HK-2 (cell line): Measurements from ENCODE around the gene DLG2.

ENCODE experiments used
- DNase-seq: peaks from one replicate; pipeline ENCODE4 v3.0.0-alpha.2; 2018; ENCODE audit not compliant: unreplicated experiment

Gene DLG2

GRCh38 chr11:84673753-84674152, 953.4 kb downstream of the DLG2 start:
- DNase-seq, result no peak

- no peak for DNase-seq
These were observed 955.7 kb downstream of the DLG2 start for GRCh38 chr11:84671325-84671999.

- DNase-seq, result no peak
These were observed 963.4 kb downstream of the DLG2 start for GRCh38 chr11:84663731-84664130.

GRCh38 chr11:84660257-84660977, 966.7 kb downstream of the DLG2 start:
- no peak for DNase-seq

- DNase-seq, result no peak
These were observed 971.4 kb downstream of the DLG2 start for GRCh38 chr11:84655712-84656111.

- no peak for DNase-seq
These were observed 978.7 kb downstream of the DLG2 start for GRCh38 chr11:84648471-84648870.

- no peak for DNase-seq
These were observed 981.0 kb downstream of the DLG2 start for GRCh38 chr11:84645988-84646694.

GRCh38 chr11:84642500-84642899, 984.6 kb downstream of the DLG2 start:
- no peak for DNase-seq

- DNase-seq, result no peak
These were observed 992.8 kb downstream of the DLG2 start for GRCh38 chr11:84634309-84634708.

GRCh38 chr11:84628871-84629620, 998.1 kb downstream of the DLG2 start:
- DNase-seq, result no peak

- DNase-seq, result no peak
These were observed 1000.9 kb downstream of the DLG2 start for GRCh38 chr11:84626256-84626655.

- DNase-seq, result no peak
These were observed 1014.5 kb downstream of the DLG2 start for GRCh38 chr11:84612645-84613044.

- no peak for DNase-seq
These were observed 1018.3 kb downstream of the DLG2 start for GRCh38 chr11:84608837-84609196.

- no peak for DNase-seq
These were observed 1018.9 kb downstream of the DLG2 start for GRCh38 chr11:84607975-84608836.

- DNase-seq, result no peak
These were observed 1032.5 kb downstream of the DLG2 start for GRCh38 chr11:84594602-84595001.

GRCh38 chr11:84590106-84590505, 1037.0 kb downstream of the DLG2 start:
- no peak for DNase-seq

GRCh38 chr11:84588131-84588829, 1038.9 kb downstream of the DLG2 start:
- no peak for DNase-seq

GRCh38 chr11:84583106-84583505, 1044.0 kb downstream of the DLG2 start:
- no peak for DNase-seq

- DNase-seq, result no peak
These were observed 1046.1 kb downstream of the DLG2 start for GRCh38 chr11:84581083-84581482.

- no peak for DNase-seq
These were observed 1046.7 kb downstream of the DLG2 start for GRCh38 chr11:84580428-84580827.

GRCh38 chr11:84573868-84574267, 1053.3 kb downstream of the DLG2 start:
- DNase-seq, result no peak
